Neural cell (in vitro differentiated cells): ENCODE data around the gene PSMD11. TPM values are rescaled to one million over a fixed set of nuclear protein-coding genes. Genes with fewer than 3 reads are reported as not detected.

ENCODE experiments used
- H2AFZ ChIP-seq: fragments of 200-600, 300-800 bp; sonication (generic), shearing (Covaris generic); 2 replicates; pipeline ENCODE4 v1.6.0; 2014; ENCODE audit warnings: low read depth, mild to moderate bottlenecking, antibody characterized with exemption, low read length, moderate library complexity
- H3F3A ChIP-seq: fragments of 200-600 bp; shearing (Covaris generic); 2 replicates; pipeline ENCODE4 v1.6.1; 2016; ENCODE audit warnings: mild to moderate bottlenecking, moderate library complexity, mixed read lengths, antibody characterized with exemption, low read length; ENCODE audit not compliant: insufficient read depth, poor library complexity, severe bottlenecking
- H3K27ac ChIP-seq: fragments of 200-600, 300-800 bp; sonication (generic), shearing (Covaris generic); 2 replicates; pipeline ENCODE4 v1.5.1; 2014; ENCODE audit warnings: mild to moderate bottlenecking, low read length, moderate library complexity
- H3K27me3 ChIP-seq: fragments of 300-800, 200-600 bp; sonication (generic), shearing (Covaris generic); 2 replicates; pipeline ENCODE4 v1.6.0; 2014; ENCODE audit warnings: mild to moderate bottlenecking, low read depth, low read length, moderate library complexity; ENCODE audit not compliant: insufficient read depth
- H3K36me3 ChIP-seq: fragments of 300-800, 200-600 bp; sonication (generic), shearing (Covaris generic); 2 replicates; pipeline ENCODE4 v1.5.1; 2014; ENCODE audit warnings: mild to moderate bottlenecking, antibody characterized with exemption, low read length, moderate library complexity; ENCODE audit not compliant: insufficient read depth
- H3K4me2 ChIP-seq: fragments of 300-800, 200-600 bp; sonication (generic), shearing (Covaris generic); 2 replicates; pipeline ENCODE4 v1.6.0; 2014; ENCODE audit warnings: mild to moderate bottlenecking, low read length
- H3K4me3 ChIP-seq: fragments of 300-800, 200-600 bp; sonication (generic), shearing (Covaris generic); 2 replicates; pipeline ENCODE4 v1.5.1; 2014; ENCODE audit warnings: mild to moderate bottlenecking, low read length, moderate library complexity
- H3K79me2 ChIP-seq: fragments of 200-600 bp; shearing (Covaris generic); replicated peaks from 2 replicates; pipeline ENCODE4 v1.6.0; 2014; ENCODE audit warnings: mild to moderate bottlenecking, low read length, moderate library complexity; ENCODE audit not compliant: insufficient read depth
- H3K9ac ChIP-seq: fragments of 300-800, 200-600 bp; sonication (generic), shearing (Covaris generic); 2 replicates; pipeline ENCODE4 v1.6.1; 2016; ENCODE audit warnings: mild to moderate bottlenecking, low read length, mixed read lengths
- H3K9me2 ChIP-seq: fragments of 200-600 bp; shearing (Covaris generic); 2 replicates; pipeline ENCODE4 v1.6.1; 2016; ENCODE audit warnings: mild to moderate bottlenecking, low read length, mixed read lengths; ENCODE audit not compliant: insufficient read depth
- H3K9me3 ChIP-seq: fragments of 200-600, 300-800 bp; sonication (generic), shearing (Covaris generic); 2 replicates; pipeline ENCODE4 v1.6.1; 2016; ENCODE audit warnings: mild to moderate bottlenecking, mixed run types, low read length, moderate library complexity, mixed read lengths
- H4K20me1 ChIP-seq: fragments of 200-600 bp; shearing (Covaris generic); 2 replicates; pipeline ENCODE4 v1.6.1; 2016; ENCODE audit warnings: mild to moderate bottlenecking, mixed run types; ENCODE audit not compliant: insufficient read depth
- CTCF ChIP-seq: fragments of 450-650 bp; IDR thresholded peaks from 2 replicates; pipeline ENCODE4 v1.5.1; 2014; ENCODE audit warnings: antibody characterized with exemption, mild to moderate bottlenecking, moderate library complexity; ENCODE audit not compliant: poor library complexity, severe bottlenecking
- EP300 ChIP-seq: fragments of 450-650 bp; conservative IDR thresholded peaks from 2 replicates; pipeline ENCODE4 v1.6.1; 2014; ENCODE audit warnings: antibody characterized with exemption, mild to moderate bottlenecking, moderate library complexity; ENCODE audit not compliant: poor library complexity, severe bottlenecking
- EZH2 ChIP-seq: fragments of 200-600, 300-800 bp; shearing (Covaris generic), sonication (generic); IDR thresholded peaks from 2 replicates; pipeline ENCODE4 v1.6.1; 2014; ENCODE audit warnings: antibody characterized with exemption, low read length, borderline replicate concordance, mild to moderate bottlenecking; ENCODE audit not compliant: insufficient read depth, poor library complexity, severe bottlenecking
- MXI1 ChIP-seq: fragments of 450-650 bp; conservative IDR thresholded peaks from 2 replicates; pipeline ENCODE4 v1.6.1; 2014; ENCODE audit warnings: antibody characterized with exemption, mild to moderate bottlenecking; ENCODE audit not compliant: poor library complexity, severe bottlenecking
- POLR2AphosphoS5 ChIP-seq: IDR thresholded peaks from 2 replicates; pipeline ENCODE4 v1.6.1; 2012
- RAD21 ChIP-seq: fragments of 450-650 bp; conservative IDR thresholded peaks from 2 replicates; pipeline ENCODE4 v1.6.1; 2014; ENCODE audit warnings: antibody characterized with exemption, mild to moderate bottlenecking, moderate library complexity
- REST ChIP-seq: IDR thresholded peaks from 2 replicates; pipeline ENCODE4 v1.6.1; 2012; ENCODE audit warnings: borderline replicate concordance
- SMC3 ChIP-seq: fragments of 450-650 bp; conservative IDR thresholded peaks from 2 replicates; pipeline ENCODE4 v1.6.1; 2014; ENCODE audit warnings: antibody characterized with exemption, mild to moderate bottlenecking, moderate library complexity; ENCODE audit not compliant: poor library complexity
- TAF1 ChIP-seq: IDR thresholded peaks from 2 replicates; pipeline ENCODE4 v1.6.1; 2012; ENCODE audit warnings: low read depth
- polyA plus RNA-seq: library from polyadenylated mRNA; depleted of rRNA; stranded (reverse); fragments of >200 nt; gene quantifications from 2 replicates; pipeline ENCODE4 v1.2.3, GENCODE V29; 2014

PSMD11 gene
- polyA plus RNA-seq, 1 donor from 2014 or later: 43.9 TPM

- Histone ChIP-seq H3K9me2 (no peaks in the 10 kb centered on the region), H3K36me3 (peaks cover 26% of the 10 kb centered on the region), H2AFZ (no peak overlapping the region), H3F3A (no peaks in the 10 kb centered on the region), H3K4me3 (peak overlapping the region; percentile 88), H4K20me1 (peaks cover 10% of the 10 kb centered on the region), H3K27me3 (no peaks in the 10 kb centered on the region), H3K27ac (peak overlapping the region; percentile 2), H3K4me2 (peak overlapping the region; percentile 50), H3K9ac (peak overlapping the region; percentile 96), H3K79me2 (peaks cover 50% of the 10 kb centered on the region), H3K9me3 (no peaks in the 10 kb centered on the region)
- TF ChIP-seq EP300: no peak
- TF ChIP-seq CTCF: no peak
- TF ChIP-seq REST: no peak
- no peak for TF ChIP-seq EZH2
- no peak for TF ChIP-seq POLR2AphosphoS5
- no peak for TF ChIP-seq TAF1
- no peak for TF ChIP-seq MXI1
- no peak for TF ChIP-seq RAD21
- no peak for TF ChIP-seq SMC3
These were observed 47.3 kb downstream of the PSMD11 start for GRCh38 chr17:32491371-32492263.

- peaks cover 50% of the 10 kb centered on the region for H3K79me2 ChIP-seq
These were observed 47.9 kb downstream of the PSMD11 start for GRCh38 chr17:32492264-32492589.

More at GRCh38 chr17:32492264-32492589, 47.9 kb downstream of the PSMD11 start:
- no peak for TF ChIP-seq CTCF
- no peak for TF ChIP-seq EP300
- no peak for TF ChIP-seq TAF1
- no peak for TF ChIP-seq SMC3
- no peak for TF ChIP-seq RAD21
- no peak for TF ChIP-seq REST
- TF ChIP-seq MXI1: no peak
- no peak for TF ChIP-seq POLR2AphosphoS5
- no peak for TF ChIP-seq EZH2
- Histone ChIP-seq H3K36me3 (peaks cover 26% of the 10 kb centered on the region), H3K9me3 (no peaks in the 10 kb centered on the region), H4K20me1 (peaks cover 10% of the 10 kb centered on the region), H3K4me3 (peak overlapping the region; percentile 88), H3K9ac (peak overlapping the region; percentile 12), H3K27me3 (no peaks in the 10 kb centered on the region), H3K9me2 (no peaks in the 10 kb centered on the region), H3F3A (no peaks in the 10 kb centered on the region), H3K4me2 (no peak overlapping the region), H3K27ac (no peak overlapping the region), H2AFZ (no peak overlapping the region)
